PC-3 (cell line): ENCODE data around the gene EDNRA. TPM values are rescaled to one million over a fixed set of nuclear protein-coding genes. Genes with fewer than 3 reads are reported as not detected.

Experiments
- ATAC-seq: fragments of 200-7000 bp; cut with Tn5 transposase; 2 replicates; pipeline ENCODE4 v1.9.1; 2020; ENCODE audit warnings: mild to moderate bottlenecking, moderate library complexity
- BruUV-seq: library from RNA; stranded (reverse); fragments of 400-500 nt; replicated peaks from 2 replicates; lab custom pipeline; 2021; lab: Mats Ljungman, UMichigan
- CTCF ChIA-PET: fragments of 300-600 bp; sonication (Branson Sonifier 250); formaldehyde crosslinking; loops from one replicate; lab custom pipeline; 2022; ENCODE audit warnings: antibody characterized with exemption; lab: Charles Lee
- POLR2A ChIA-PET: fragments of 300-600 bp; sonication (Branson Sonifier 250); formaldehyde crosslinking; loops from one replicate; lab custom pipeline; 2022; ENCODE audit warnings: antibody characterized with exemption; ENCODE audit not compliant: unreplicated experiment; lab: Charles Lee
- DNase-seq: peaks from one replicate; pipeline ENCODE4 v3.0.0-alpha.2; 2015
- H2AFZ ChIP-seq: fragments of 300-600 bp; sonication (generic); 2 replicates; pipeline ENCODE4 v1.6.0; 2016; ENCODE audit warnings: antibody characterized with exemption, low read length
- H3F3A ChIP-seq: fragments of 300-600 bp; sonication (generic); one replicate; pipeline ENCODE4 v1.6.0; 2017; ENCODE audit warnings: antibody characterized with exemption, low read length, control low read depth, mild to moderate bottlenecking; ENCODE audit not compliant: unreplicated experiment
- H3K27ac ChIP-seq: fragments of 300-600 bp; sonication (generic); 2 replicates; pipeline ENCODE4 v1.5.1; 2016; ENCODE audit warnings: mild to moderate bottlenecking, low read length
- H3K27me3 ChIP-seq: fragments of 300-600 bp; sonication (generic); 2 replicates; pipeline ENCODE4 v1.6.1; 2016; ENCODE audit warnings: low read length, mixed read lengths
- H3K36me3 ChIP-seq: fragments of 300-600 bp; sonication (generic); 2 replicates; pipeline ENCODE4 v1.6.1; 2016; ENCODE audit warnings: low read depth, mixed run types, low read length, mixed read lengths
- H3K4me1 ChIP-seq: fragments of 300-600 bp; sonication (generic); 2 replicates; pipeline ENCODE4 v1.5.1; 2016; ENCODE audit warnings: low read length; ENCODE audit not compliant: insufficient read depth
- H3K4me2 ChIP-seq: fragments of 300-600 bp; sonication (generic); 2 replicates; pipeline ENCODE4 v1.6.0; 2016; ENCODE audit warnings: low read length
- H3K4me3 ChIP-seq: fragments of 300-600 bp; sonication (generic); 2 replicates; pipeline ENCODE4 v1.5.1; 2016; ENCODE audit warnings: mild to moderate bottlenecking, low read length, mixed read lengths
- H3K79me2 ChIP-seq: fragments of 300-600 bp; sonication (generic); 2 replicates; pipeline ENCODE4 v1.6.1; 2017; ENCODE audit warnings: low read length, mixed read lengths
- H3K9ac ChIP-seq: fragments of 300-600 bp; sonication (generic); 2 replicates; pipeline ENCODE4 v1.6.0; 2016; ENCODE audit warnings: mild to moderate bottlenecking, low read length
- H3K9me2 ChIP-seq: fragments of 300-600 bp; sonication (generic); replicated peaks from 2 replicates; pipeline ENCODE4 v1.6.1; 2016; ENCODE audit warnings: mixed run types, low read length, mixed read lengths
- H3K9me3 ChIP-seq: fragments of 300-600 bp; sonication (generic); 2 replicates; pipeline ENCODE4 v1.6.1; 2016; ENCODE audit warnings: low read length, mixed read lengths
- H4K20me1 ChIP-seq: fragments of 300-600 bp; sonication (generic); 2 replicates; pipeline ENCODE4 v1.6.1; 2016; ENCODE audit warnings: low read length, mixed read lengths
- EZH2 ChIP-seq: fragments of 300-600 bp; sonication (generic); IDR thresholded peaks from one replicate; pipeline ENCODE4 v1.6.1; 2017; ENCODE audit warnings: antibody characterized with exemption, mild to moderate bottlenecking, low read length; ENCODE audit not compliant: unreplicated experiment
- EZH2phosphoT487 ChIP-seq: fragments of 300-600 bp; sonication (generic); IDR thresholded peaks from 2 replicates; pipeline ENCODE4 v1.6.1; 2018; ENCODE audit warnings: mild to moderate bottlenecking, antibody characterized with exemption, low read length, borderline replicate concordance
- intact Hi-C: fragments of 100-400 bp; cut with micrococcal nuclease; formaldehyde crosslinking; loops from 2 replicates; pipeline ENCODE4 v1.9.0; 2023
- total RNA-seq: library from RNA; depleted of rRNA; stranded (reverse); fragments of >200 nt; gene quantifications from 2 replicates; pipeline ENCODE4 v1.2.3, GENCODE V29; 2014
- TF ChIP-seq, protein P1 (sequence below): fragments of 300-600 bp; sonication (generic); conservative IDR thresholded peaks from 2 replicates; pipeline ENCODE4 v1.5.1; 2017; ENCODE audit warnings: antibody characterized with exemption, low read depth, mild to moderate bottlenecking, low read length

The EDNRA gene
- total RNA-seq, 1 experiment from 2014 or later: 2.4 TPM

GRCh38 chr4:147567276-147567675, 86.4 kb downstream of the EDNRA start:
- no peak overlapping the region for H3K9ac ChIP-seq
- TF ChIP-seq EZH2: no peak
- TF ChIP-seq, protein P1, sequence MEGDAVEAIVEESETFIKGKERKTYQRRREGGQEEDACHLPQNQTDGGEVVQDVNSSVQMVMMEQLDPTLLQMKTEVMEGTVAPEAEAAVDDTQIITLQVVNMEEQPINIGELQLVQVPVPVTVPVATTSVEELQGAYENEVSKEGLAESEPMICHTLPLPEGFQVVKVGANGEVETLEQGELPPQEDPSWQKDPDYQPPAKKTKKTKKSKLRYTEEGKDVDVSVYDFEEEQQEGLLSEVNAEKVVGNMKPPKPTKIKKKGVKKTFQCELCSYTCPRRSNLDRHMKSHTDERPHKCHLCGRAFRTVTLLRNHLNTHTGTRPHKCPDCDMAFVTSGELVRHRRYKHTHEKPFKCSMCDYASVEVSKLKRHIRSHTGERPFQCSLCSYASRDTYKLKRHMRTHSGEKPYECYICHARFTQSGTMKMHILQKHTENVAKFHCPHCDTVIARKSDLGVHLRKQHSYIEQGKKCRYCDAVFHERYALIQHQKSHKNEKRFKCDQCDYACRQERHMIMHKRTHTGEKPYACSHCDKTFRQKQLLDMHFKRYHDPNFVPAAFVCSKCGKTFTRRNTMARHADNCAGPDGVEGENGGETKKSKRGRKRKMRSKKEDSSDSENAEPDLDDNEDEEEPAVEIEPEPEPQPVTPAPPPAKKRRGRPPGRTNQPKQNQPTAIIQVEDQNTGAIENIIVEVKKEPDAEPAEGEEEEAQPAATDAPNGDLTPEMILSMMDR: no peak
- TF ChIP-seq EZH2phosphoT487: no peak
- ChIA-PET POLR2A (no interaction called here), CTCF (no interaction called here)
- no peaks in the 10 kb centered on the region for H3F3A ChIP-seq
- no peaks in the 10 kb centered on the region for H4K20me1 ChIP-seq
- H3K79me2 ChIP-seq: no peaks in the 10 kb centered on the region
- H3K4me2 ChIP-seq: no peak overlapping the region
- H3K27ac ChIP-seq: no peak overlapping the region
- H3K27me3 ChIP-seq: no peaks in the 10 kb centered on the region
- BruUV-seq: no TSS peak
- H3K4me1 ChIP-seq: peaks cover 21% of the 10 kb centered on the region
- intact Hi-C loops: no loop called here
- no peaks in the 10 kb centered on the region for H3K9me3 ChIP-seq
- no peak for DNase-seq
- H3K36me3 ChIP-seq: no peaks in the 10 kb centered on the region
- ATAC-seq: no peak
- no peaks in the 10 kb centered on the region for H3K9me2 ChIP-seq
- H2AFZ ChIP-seq: no peak overlapping the region
- no peak overlapping the region for H3K4me3 ChIP-seq

DNA sequence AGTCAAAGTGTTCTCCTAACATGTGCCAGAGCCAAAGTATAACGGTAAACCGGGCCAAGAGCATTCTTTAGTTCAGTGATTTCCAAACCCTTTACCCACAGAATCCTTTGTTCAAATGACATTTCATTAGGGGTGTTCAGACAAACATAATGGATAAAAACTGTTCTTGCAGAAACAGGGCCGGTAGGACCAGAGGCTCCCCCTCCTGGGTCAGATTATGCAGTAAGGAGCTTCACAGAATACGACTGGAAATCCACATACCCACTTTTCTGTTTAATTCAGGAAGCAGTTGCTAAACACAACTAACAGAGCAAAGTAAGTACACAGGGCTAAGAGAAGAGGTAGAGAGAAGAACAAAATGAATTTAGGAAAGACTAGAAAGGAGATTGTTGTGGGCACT, 89.7 kb downstream of the EDNRA start:
- H3K4me2 ChIP-seq: peak overlapping the region; percentile 66
- H3F3A ChIP-seq: no peaks in the 10 kb centered on the region
- H2AFZ ChIP-seq: peak overlapping the region; percentile 48; the same call in 1 of the 2 replicates
- H4K20me1 ChIP-seq: no peaks in the 10 kb centered on the region
- intact Hi-C loops: no loop called here
- no TSS peak for BruUV-seq
- DNase-seq (no peak), ATAC-seq (peak; percentile 45)
- no peaks in the 10 kb centered on the region for H3K79me2 ChIP-seq
- H3K9ac ChIP-seq: peak overlapping the region; percentile 39; the same call in 1 of the 2 replicates
- H3K4me3 ChIP-seq: no peak overlapping the region; the same call in 1 of the 2 replicates
- H3K27ac ChIP-seq: peak overlapping the region; percentile 84
- H3K36me3 ChIP-seq: no peaks in the 10 kb centered on the region
- peaks cover 24% of the 10 kb centered on the region for H3K4me1 ChIP-seq
- H3K9me2 ChIP-seq: no peaks in the 10 kb centered on the region
- POLR2A ChIA-PET: interaction anchor here (0.7 kb wide), 1 partner anchor 28 kb away, joined by 3 read pairs; no protein-coding TSS in a partner anchor
- TF ChIP-seq, protein P1: peak; percentile 15; the same call in 1 of the 2 replicates
- TF ChIP-seq EZH2: no peak
- H3K9me3 ChIP-seq: no peaks in the 10 kb centered on the region
- no peaks in the 10 kb centered on the region for H3K27me3 ChIP-seq
- CTCF ChIA-PET: interaction anchor here (0.8 to 1.0 kb wide), 2 partner anchors 52 to 413 kb away, joined by 4 to 5 read pairs; no protein-coding TSS in a partner anchor
